SK-N-SH treated with all-trans-retinoic acid at 6 μM for 48 hours (cell line): ENCODE data around the gene CNIH4.
A peak's percentile ranks its signal among the peaks of the same experiment; 100 is the strongest.

Experiments
- ATAC-seq: fragments of 200-7000 bp; cut with Tn5 transposase; 3 replicates; pipeline ENCODE4 v1.9.1; 2020; ENCODE audit warnings: mild to moderate bottlenecking, moderate library complexity
- ARNTL ChIP-seq: fragments of 450-650 bp; formaldehyde crosslinking; IDR thresholded peaks from 2 replicates; pipeline ENCODE4 v1.5.0; 2020; ENCODE audit warnings: low read depth, mild to moderate bottlenecking, moderate library complexity, borderline replicate concordance
- BACH2 ChIP-seq: fragments of 250-450 bp; sonication (Bioruptor Pico); IDR thresholded peaks from 2 replicates; pipeline ENCODE4 v1.9.0; 2021; ENCODE audit warnings: mild to moderate bottlenecking, borderline replicate concordance
- CREB5 ChIP-seq: fragments of 250-450 bp; sonication (Bioruptor Pico); IDR thresholded peaks from 2 replicates; pipeline ENCODE4 v1.5.1; 2020; ENCODE audit warnings: low read depth, mild to moderate bottlenecking, moderate library complexity
- CSDC2 ChIP-seq: fragments of 250-450 bp; sonication (Bioruptor Pico); IDR thresholded peaks from 2 replicates; pipeline ENCODE4 v1.5.0; 2020; ENCODE audit warnings: mild to moderate bottlenecking, moderate library complexity
- CSRNP3 ChIP-seq: fragments of 250-450 bp; sonication (Bioruptor Pico); IDR thresholded peaks from 2 replicates; pipeline ENCODE4 v1.5.1; 2021; ENCODE audit warnings: mild to moderate bottlenecking, moderate library complexity
- GLIS3 ChIP-seq: fragments of 250-450 bp; sonication (Bioruptor Pico); IDR thresholded peaks from 2 replicates; pipeline ENCODE4 v1.5.0; 2020; ENCODE audit warnings: mild to moderate bottlenecking, moderate library complexity
- ISL1 ChIP-seq: fragments of 250-450 bp; sonication (Bioruptor Pico); IDR thresholded peaks from 2 replicates; pipeline ENCODE4 v2.1.2; 2022; ENCODE audit warnings: mild to moderate bottlenecking, moderate library complexity
- OSR1 ChIP-seq: fragments of 250-450 bp; sonication (Bioruptor Pico); IDR thresholded peaks from 2 replicates; pipeline ENCODE4 v1.8.0; 2022; ENCODE audit warnings: moderate library complexity, mild to moderate bottlenecking, inconsistent platforms
- PATZ1 ChIP-seq: fragments of 250-450 bp; sonication (Bioruptor Pico); IDR thresholded peaks from 2 replicates; pipeline ENCODE4 v1.8.0; 2020; ENCODE audit warnings: mild to moderate bottlenecking, moderate library complexity, borderline replicate concordance
- POU6F1 ChIP-seq: fragments of 250-450 bp; sonication (Bioruptor Pico); IDR thresholded peaks from 2 replicates; pipeline ENCODE4 v1.8.0; 2021; ENCODE audit warnings: low read depth, mild to moderate bottlenecking, moderate library complexity, borderline replicate concordance
- PPARA ChIP-seq: fragments of 250-450 bp; sonication (Bioruptor Pico); IDR thresholded peaks from 2 replicates; pipeline ENCODE4 v1.5.0; 2020; ENCODE audit warnings: mild to moderate bottlenecking, borderline replicate concordance
- SNAI2 ChIP-seq: fragments of 250-450 bp; sonication (Bioruptor Pico); IDR thresholded peaks from 2 replicates; pipeline ENCODE4 v1.5.0; 2020; ENCODE audit warnings: mild to moderate bottlenecking, moderate library complexity
- TOX ChIP-seq: fragments of 250-450 bp; sonication (Bioruptor Pico); IDR thresholded peaks from 2 replicates; pipeline ENCODE4 v1.8.0; 2021; ENCODE audit warnings: mild to moderate bottlenecking, moderate library complexity, borderline replicate concordance
- TSHZ2 ChIP-seq: fragments of 250-450 bp; sonication (Bioruptor Pico); IDR thresholded peaks from 2 replicates; pipeline ENCODE4 v1.5.0; 2020; ENCODE audit warnings: mild to moderate bottlenecking, moderate library complexity
- ZC3H10 ChIP-seq: fragments of 250-450 bp; sonication (Bioruptor Pico); IDR thresholded peaks from 2 replicates; pipeline ENCODE4 v1.5.1; 2021; ENCODE audit warnings: mild to moderate bottlenecking, moderate library complexity
- ZFP30 ChIP-seq: fragments of 450-650 bp; formaldehyde crosslinking; IDR thresholded peaks from 2 replicates; pipeline ENCODE4 v1.5.0; 2022; ENCODE audit warnings: mild to moderate bottlenecking, moderate library complexity
- ZNF565 ChIP-seq: fragments of 450-650 bp; formaldehyde crosslinking; conservative IDR thresholded peaks from 2 replicates; pipeline ENCODE4 v1.5.0; 2020; ENCODE audit warnings: low read depth, mild to moderate bottlenecking, moderate library complexity
- ZNF70 ChIP-seq: fragments of 450-650 bp; formaldehyde crosslinking; IDR thresholded peaks from 2 replicates; pipeline ENCODE4 v1.5.0; 2020; ENCODE audit warnings: mild to moderate bottlenecking, moderate library complexity
- ZNF8 ChIP-seq: fragments of 450-650 bp; formaldehyde crosslinking; IDR thresholded peaks from 2 replicates; pipeline ENCODE4 v1.5.0; 2020; ENCODE audit warnings: mild to moderate bottlenecking, moderate library complexity

Gene CNIH4

GRCh38 chr1:224329842-224330753 is 26.6 kb upstream of the CNIH4 start, which contains the start of gene NVL:
Gene NVL (minus strand): TSS chr1:224330172. CDS start chr1:224330127, 45 bp downstream.
- TF ChIP-seq CSDC2 (CRISPR knock-in tag) (no peak), TOX (CRISPR knock-in tag) (0 out of 2 replicates have a peak, but pooled peaks have one; percentile 11)
- ATAC-seq, result peak; percentile 95

GRCh38 chr1:224331326-224331725 is 25.4 kb upstream of the CNIH4 start:
- ATAC-seq, result no peak
- TF ChIP-seq PATZ1 (CRISPR knock-in tag) (no peak), ZFP30 (CRISPR knock-in tag) (no peak), CSDC2 (CRISPR knock-in tag) (no peak), ISL1 (CRISPR knock-in tag) (no peak), ZNF565 (CRISPR knock-in tag) (no peak), BACH2 (CRISPR knock-in tag) (no peak), ZC3H10 (CRISPR knock-in tag) (no peak), CREB5 (CRISPR knock-in tag) (no peak), PPARA (CRISPR knock-in tag) (no peak), TOX (CRISPR knock-in tag) (no peak), ARNTL (CRISPR knock-in tag) (no peak), TSHZ2 (CRISPR knock-in tag) (no peak), ZNF8 (CRISPR knock-in tag) (no peak), GLIS3 (CRISPR knock-in tag) (no peak), SNAI2 (no peak), OSR1 (CRISPR knock-in tag) (no peak), ZNF70 (CRISPR knock-in tag) (no peak)

- no peak for ATAC-seq
- TF ChIP-seq CSRNP3, result no peak
- no peak for TF ChIP-seq OSR1 (CRISPR knock-in tag)
- TF ChIP-seq CREB5 (CRISPR knock-in tag), result no peak
- no peak for TF ChIP-seq ZFP30 (CRISPR knock-in tag)
- TF ChIP-seq PATZ1 (CRISPR knock-in tag), result no peak
- TF ChIP-seq GLIS3 (CRISPR knock-in tag), result no peak
- TF ChIP-seq TOX (CRISPR knock-in tag), result no peak
- TF ChIP-seq POU6F1 (CRISPR knock-in tag), result no peak
- no peak for TF ChIP-seq CSDC2 (CRISPR knock-in tag)
- TF ChIP-seq ISL1 (CRISPR knock-in tag), result no peak
- TF ChIP-seq ARNTL (CRISPR knock-in tag), result no peak
- TF ChIP-seq TSHZ2 (CRISPR knock-in tag), result no peak
Observed at GRCh38 chr1:224331824-224332223, 24.9 kb upstream of the CNIH4 start.
